DND-41 (cell line): Measurements from ENCODE around the gene MED4.

ENCODE experiments used
- CTCF ChIP-seq: IDR thresholded peaks from 2 replicates; pipeline ENCODE4 v1.5.1; 2012; ENCODE audit warnings: borderline replicate concordance, low read length, moderate library complexity, mild to moderate bottlenecking; ENCODE audit not compliant: poor library complexity, severe bottlenecking; ENCODE audit errors: extremely low read depth
- EZH2 ChIP-seq: IDR thresholded peaks from 3 replicates; pipeline ENCODE4 v1.6.1; 2012; ENCODE audit warnings: borderline replicate concordance, low read depth, mild to moderate bottlenecking, moderate library complexity, low read length, inconsistent platforms; ENCODE audit not compliant: severe bottlenecking

- TF ChIP-seq EZH2, result no peak
- TF ChIP-seq CTCF, result no peak
Observed at GRCh38 chr13:48042894-48043293, 52.0 kb downstream of the MED4 start.
